NK-92 treated with Interleukin-12 subunit alpha and Interleukin-12 subunit beta, amount 100 ng/mL, for 24 hours (cell line): ENCODE data around the gene FAM181A.

Source experiments
- DNase-seq: peaks from one replicate; lab custom pipeline; 2025; lab: John Stamatoyannopoulos, UW

Gene FAM181A

DNA sequence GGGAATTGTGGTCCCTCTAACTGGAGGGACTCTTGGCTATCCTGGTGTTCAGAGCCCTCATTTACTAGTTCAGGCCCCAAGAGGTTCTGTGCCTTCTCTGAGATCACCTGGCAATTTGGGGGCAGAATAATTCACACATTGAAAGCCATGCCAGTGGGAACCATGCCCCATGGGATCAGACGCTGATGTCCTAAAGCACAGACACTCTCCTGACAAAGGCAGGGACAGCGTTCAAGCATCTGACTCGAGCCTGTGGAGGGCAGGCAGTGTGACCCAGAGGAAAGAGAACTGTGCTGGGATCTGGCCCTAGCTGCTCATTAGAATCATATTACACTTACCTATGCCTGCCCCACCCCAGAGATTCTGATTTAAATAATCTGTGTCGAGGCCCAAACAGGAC, 51.6 kb downstream of the FAM181A start:
- DNase-seq = no peak
